Stimulated activated CD8-positive, alpha-beta memory T cell treated with anti-CD3 and anti-CD28 coated beads, Interleukin-4, amount 100 ng/mL, for 1 hour (primary cell): Measurements from ENCODE around the gene VOPP1.
"Not testable (repeated sequence)": the region's sequence is repeated elsewhere in the genome, so short reads cannot be mapped to it uniquely, and the experiment has no call there.

ENCODE experiments used
- DNase-seq, 2 donors: peaks; one replicate each; pipeline ENCODE4 v3.0.0-alpha.2; 2020; ENCODE audit warnings: low read depth in 2 of 2, low spot score in 1 of 2

VOPP1 gene

DNA sequence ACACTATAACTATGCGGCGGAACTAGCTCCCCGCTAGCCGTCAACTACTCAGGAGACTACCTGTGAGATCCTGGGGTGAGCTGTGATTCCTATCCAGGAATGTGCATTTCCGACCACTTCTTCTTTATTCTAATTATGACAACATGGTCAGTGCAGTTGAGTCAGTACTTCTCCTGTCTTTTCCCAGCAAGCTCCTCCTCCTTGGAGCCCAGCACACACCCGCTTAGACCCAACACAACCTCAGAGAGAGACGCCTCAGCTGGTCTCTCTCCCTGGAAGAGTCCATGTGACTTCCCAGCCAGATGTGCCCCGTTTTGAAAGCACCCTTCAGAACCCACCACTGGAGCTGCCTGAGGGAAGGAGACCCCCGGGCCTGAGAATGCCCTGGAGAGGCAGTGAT, 100.7 kb downstream of the VOPP1 start:
- not testable (repeated sequence) for DNase-seq

DNA sequence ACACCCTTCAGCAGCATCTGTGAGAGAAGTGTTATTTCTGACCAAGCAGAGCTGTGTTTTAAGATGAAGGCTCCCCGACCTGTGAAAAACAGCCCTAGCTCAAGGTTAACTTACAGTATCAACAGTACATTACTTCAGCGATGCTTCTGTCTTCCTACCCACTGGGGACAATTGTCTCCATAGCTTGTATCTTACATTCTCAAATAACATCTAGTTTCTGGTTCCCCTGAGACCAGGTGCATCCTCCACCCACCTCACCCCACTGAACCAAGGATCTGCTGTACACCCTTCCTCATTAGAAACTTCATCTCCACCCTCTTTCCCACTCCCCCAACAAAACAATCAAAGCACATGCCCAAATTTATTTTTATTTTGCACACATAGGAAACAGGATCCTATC, 102.0 kb downstream of the VOPP1 start:
- DNase-seq = no peak

GRCh38 chr7:55469721-55470120, 102.6 kb downstream of the VOPP1 start:
- DNase-seq = no peak

DNA sequence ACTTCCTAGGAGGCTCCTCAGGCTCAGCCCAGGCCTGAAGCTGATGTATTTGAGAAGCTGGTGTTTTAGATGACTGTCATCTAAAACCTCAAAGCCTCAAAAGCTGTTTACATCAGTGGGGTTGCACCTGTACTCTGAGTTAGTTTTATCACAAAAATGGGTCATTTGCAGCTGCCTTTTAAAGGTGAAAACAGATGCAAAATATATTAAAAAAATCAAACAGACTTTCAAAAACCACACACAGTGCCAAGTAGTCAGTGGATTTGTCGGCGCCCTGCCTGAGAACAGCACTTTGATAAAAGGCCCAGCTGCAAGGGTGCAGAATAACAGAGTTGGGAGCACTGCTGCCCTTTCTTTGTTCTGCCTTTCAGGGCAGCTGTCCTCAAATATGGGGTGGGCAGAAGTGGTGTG, 103.0 kb downstream of the VOPP1 start:
- no peak for DNase-seq

GRCh38 chr7:55468495-55468894, 103.8 kb downstream of the VOPP1 start:
- DNase-seq = no peak

- no peak for DNase-seq
Measured at GRCh38 chr7:55467047-55467593, 105.2 kb downstream of the VOPP1 start.

- no peak for DNase-seq
Measured at GRCh38 chr7:55465691-55466090, 106.6 kb downstream of the VOPP1 start.

DNA sequence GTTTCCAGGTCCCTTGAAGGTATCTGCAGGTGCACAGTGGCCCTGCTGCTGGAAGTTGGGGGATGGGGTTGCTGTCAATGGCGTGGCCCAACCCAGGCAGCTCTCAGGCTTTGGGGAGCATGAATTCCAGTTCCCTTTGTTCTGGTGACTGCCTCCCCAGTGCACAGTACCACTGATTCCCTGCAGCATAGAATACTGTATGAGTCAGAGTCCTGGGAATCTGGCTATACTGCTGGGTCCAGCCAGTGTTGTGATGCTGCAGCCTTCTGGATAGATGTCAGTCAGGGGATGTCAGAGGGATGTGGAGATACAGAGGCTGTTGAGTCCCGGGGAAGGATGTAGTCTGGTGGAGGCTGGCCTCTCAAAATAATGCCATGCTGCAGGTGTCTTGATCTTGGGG, 107.9 kb downstream of the VOPP1 start:
- no peak for DNase-seq

DNA sequence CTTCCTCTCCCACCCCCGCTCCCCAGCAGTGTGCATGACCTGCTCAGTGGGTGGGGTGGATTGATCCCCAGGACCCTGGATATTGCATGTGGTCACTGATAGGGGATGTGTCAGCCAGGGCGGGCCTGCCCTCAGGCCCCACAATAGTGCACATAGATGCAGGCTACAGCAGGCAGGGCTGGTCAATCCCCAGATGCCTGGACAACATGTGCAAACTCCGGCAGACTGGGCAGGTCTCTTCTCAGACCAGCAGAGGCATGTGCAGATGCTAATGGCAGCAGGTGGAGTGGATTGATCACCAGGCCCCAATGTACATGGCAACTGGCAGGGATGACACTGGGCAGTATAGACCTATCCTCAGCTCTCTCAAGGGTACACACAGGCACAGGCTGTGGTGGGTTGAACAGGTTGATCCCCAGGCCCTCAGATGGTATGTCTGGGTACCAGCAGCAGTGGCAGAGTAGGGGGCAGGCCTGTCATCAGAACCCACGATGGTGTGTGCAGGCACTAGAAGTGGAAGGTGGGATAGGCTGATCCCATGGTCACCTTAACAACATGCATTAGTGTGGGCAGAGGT, 108.5 kb downstream of the VOPP1 start:
- no peak for DNase-seq

- no peak for DNase-seq
Measured at GRCh38 chr7:55458351-55458750, 114.0 kb downstream of the VOPP1 start.

DNA sequence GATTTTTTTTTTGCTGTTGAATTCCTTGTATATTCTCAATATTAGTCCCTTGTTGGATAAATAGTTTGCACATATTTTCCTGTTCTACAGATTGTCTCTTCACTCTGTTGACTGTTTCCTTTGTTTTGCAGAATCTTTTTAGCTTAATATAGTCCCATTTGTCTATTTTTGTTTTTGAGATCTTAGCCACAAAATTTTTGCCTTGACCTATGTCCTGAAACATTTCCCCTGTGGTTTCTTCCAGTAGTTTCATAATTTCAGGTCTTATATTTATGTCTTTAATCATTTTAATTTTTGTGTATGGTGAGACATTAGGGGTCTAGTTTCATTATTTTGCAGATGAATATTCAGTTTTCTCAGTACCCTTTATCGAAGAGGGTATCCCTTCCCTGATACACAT, 114.5 kb downstream of the VOPP1 start:
- DNase-seq = no peak

DNA sequence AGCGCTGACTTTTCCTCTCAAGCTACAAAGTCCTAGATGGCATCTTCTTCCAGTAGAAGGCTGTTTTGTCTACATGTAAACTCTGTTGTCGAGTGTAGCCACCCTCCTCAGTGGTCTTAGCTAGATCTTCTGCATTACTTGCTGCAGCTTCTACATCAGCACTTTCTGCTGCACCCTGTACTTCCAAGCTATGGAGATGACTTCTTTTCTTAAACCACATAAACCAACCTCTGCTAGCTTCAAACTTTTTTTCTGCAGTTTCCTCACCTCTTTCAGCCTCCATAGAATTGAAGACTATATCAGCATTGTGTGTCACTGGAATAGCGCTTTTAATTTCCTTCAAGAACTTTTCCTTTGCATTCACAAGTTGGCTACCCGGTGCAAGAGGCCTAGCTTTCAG, 119.3 kb downstream of the VOPP1 start:
- no peak for DNase-seq

- no peak for DNase-seq
Measured at GRCh38 chr7:55449992-55450535, 122.2 kb downstream of the VOPP1 start.

DNA sequence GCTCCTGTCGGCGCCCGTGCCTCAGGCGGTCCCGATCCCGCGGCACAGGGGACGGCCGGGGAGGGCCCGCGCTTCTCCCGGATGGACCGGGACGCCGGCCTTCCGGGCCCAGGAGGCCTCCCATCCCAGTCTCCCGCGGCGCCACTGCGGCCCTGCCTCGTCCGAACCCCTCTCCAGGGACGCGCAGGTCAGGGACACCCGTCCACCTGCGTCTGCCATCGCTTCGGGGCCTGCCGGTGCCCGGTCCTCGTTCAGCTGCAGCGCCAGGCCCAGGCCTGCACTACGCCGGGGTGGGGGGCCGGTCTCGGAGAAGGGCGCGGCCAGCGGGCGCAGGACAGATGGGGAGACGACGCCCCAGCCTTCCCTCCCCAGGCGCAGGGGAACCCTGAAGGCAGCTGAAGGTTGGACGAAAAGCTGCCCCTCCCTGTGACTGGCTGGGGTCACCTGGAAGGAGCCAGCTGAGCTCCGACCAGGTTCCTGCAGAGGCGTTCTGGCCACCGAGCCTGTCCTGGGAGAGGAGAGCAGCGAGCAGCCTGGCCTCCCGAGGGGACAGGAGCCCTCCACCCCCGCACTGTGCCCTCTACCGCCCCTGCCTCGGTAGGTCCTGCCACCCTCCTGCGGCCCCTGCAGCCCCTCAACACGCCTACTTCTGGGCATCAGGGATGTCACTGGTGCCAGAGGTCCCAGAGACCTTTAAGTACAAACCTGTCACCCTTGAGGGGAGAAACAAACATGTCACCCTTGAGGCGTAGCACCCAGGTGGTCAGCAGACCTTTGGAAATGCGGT, 122.9 kb downstream of the VOPP1 start:
- no peak for DNase-seq

DNA sequence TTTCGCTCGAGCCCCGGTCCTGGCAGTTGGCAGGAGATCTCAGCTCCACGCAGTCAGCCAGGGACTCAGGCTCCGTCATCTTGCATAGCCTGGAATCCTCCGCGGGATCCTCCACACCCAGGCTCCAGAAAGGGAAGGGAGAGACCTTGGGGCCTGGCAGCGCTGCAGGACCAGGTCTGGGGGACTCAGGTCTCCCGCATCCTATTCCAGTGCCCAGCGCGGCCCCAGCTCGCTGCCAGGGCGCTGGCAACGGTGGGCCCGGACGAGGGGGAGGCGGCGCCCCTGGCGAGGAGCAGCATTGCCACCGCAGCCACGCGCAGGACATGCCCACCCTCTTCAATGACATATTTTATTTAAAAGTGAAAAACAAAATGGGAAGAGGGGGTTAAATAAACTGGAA, 123.8 kb downstream of the VOPP1 start:
- DNase-seq = no peak

DNA sequence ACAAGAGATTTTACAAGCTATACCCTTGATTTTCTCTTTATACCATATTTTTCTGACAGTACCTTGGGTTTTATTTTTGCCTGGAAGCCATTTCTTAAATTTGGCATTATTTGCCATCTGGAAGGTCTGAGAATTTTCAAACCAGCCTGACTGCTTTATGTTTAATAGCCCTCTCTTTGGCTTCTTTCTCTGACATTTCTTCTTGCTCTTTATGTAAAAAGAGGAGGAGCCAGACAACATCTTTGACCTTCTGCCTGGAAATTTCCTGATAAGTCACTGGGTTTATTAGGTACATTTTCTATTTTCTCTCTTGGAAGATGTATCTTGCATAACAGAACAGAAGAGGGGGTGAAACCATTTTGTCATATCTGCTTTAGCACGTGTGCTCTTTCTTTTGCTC, 127.5 kb downstream of the VOPP1 start:
- no peak for DNase-seq

DNA sequence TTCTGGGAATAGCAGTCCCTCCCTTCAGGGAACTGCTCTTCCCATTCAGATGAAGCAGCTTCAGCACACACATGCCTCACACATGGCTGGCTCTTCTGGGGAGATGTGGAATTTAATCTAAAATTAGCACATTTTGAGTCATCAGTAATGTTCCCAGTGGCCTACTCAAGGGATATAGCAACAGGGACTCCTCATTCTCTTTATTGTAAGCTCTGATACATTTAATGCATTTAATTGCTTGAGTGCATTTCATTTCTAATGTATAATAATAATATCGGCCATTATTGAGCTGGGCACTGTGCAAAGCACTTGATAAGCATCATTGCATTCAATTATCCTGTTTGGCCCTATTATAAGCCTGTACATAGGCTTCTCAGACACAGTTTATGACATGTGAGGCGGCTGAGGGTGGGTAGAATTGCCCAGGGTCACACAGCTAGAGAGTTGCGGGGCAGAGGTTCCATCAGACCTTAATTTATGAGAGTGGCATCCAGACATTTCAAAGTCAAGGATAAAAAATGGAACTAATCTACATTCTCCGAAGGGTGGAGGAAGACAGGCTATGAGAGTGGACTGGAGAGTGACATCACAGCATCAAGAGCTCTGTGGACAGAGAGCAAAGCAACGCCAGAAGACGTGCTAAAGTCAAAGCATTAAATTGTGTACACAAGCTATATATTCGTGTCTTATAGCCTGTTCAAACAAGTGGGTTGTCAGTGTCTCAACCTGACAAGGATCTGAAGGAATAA, 130.4 kb downstream of the VOPP1 start:
- no peak for DNase-seq

DNA sequence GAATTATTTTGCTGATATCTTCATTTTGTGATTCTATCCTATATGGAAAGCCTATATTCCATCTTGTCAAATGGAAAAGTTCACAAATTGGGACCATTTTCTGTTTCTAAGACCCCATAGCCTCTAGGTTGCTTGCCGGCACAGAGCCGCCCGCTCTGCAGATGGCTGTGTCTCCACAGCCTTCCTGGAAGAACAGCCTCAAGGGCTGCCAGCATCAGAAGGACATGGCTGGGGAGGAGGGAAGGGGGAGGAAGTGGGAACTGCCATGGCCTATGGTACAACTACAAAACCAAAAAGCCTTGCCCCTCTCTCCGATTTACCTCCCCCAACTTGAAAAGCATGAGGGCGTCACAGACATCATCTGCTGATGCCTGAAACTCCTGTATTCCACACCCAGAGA, 131.3 kb downstream of the VOPP1 start:
- DNase-seq = no peak

- DNase-seq = no peak
Measured at GRCh38 chr7:55440040-55440690, 132.1 kb downstream of the VOPP1 start.

DNA sequence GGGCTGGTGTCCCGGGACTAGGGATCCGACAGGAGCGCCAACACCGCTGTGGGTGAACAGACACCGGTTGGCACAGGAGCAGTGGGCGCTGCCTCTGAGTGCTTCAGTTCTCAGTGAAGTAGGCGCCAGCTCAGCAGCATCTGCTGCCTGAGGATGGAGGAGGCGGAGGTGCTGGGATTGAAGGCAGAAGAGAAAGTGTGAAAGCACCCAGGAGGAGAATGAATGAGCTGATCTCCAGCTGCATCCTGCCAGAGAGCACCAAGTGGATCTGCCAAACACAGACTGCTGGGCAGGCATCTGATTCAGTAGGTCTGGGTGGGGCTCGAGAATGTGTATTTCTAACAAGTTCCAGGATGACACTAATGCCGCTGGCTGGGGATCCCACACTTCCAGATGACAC, 132.7 kb downstream of the VOPP1 start:
- no peak for DNase-seq
